Measurements from ENCODE around the gene GRIP1.

GRCh38 chr12:66533767-66534166 is 145.1 kb downstream of the GRIP1 start:
- TF ChIP-seq POLR2A (IDR thresholded peaks at IDR 0.05; ENCODE audit: low read depth, low read length) (no peak), POLR2AphosphoS5 (IDR thresholded peaks at IDR 0.05; ENCODE audit: low read depth, low read length) (no peak), TAF1 (IDR thresholded peaks at IDR 0.05; ENCODE audit: low read depth, low read length) (no peak), SPI1 (IDR thresholded peaks at IDR 0.05; ENCODE audit: low read depth, low read length) (no peak), POU2F2 (IDR thresholded peaks at IDR 0.05; ENCODE audit: low read depth, low read length) (no peak), PAX5 (IDR thresholded peaks at IDR 0.05; ENCODE audit: insufficient read depth, low read length, severe bottlenecking) (no peak)

Measured in GM12891 (cell line).